ENCODE results near the gene YIF1B. TPM values are rescaled to one million over a fixed set of nuclear protein-coding genes. Genes with fewer than 3 reads are reported as not detected.

Gene YIF1B
- total and polyA plus RNA-seq, 4 donors = 22.0 to 107 (median 53.7) TPM

DNA sequence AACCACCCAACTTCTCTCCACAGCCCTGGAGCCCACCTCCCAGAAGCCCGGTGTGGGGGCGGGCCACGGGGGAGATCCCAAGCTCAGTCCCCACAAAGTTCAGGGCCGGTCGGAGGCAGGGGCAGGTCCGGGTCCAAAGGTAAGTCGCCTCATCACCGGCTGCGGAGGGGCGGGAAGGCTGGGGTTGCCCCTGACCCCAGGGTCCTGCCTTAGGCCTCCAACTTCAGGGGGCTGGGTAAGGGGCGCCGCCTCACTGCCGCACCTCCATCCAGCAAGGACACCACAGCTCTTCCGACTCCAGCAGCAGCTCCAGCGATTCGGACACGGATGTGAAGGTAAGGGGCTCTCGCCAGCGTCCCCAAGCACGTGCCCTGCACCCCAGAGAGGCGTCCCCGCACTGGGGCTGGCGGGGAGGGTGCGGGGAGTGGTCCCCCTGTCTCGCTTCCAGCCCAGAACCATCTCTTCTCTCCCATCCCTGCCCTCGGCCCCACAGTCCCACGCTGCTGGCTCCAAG, 11.3 kb downstream of the YIF1B start:
- Histone ChIP-seq H3K27me3 (ENCODE audit: control insufficient read depth in 3 of 3, insufficient read depth in 3 of 3, low read length in 2 of 3) (no peaks in the 10 kb centered on the region), H3K4me3 (peak overlapping the region; percentile 25), H3K36me3 (ENCODE audit: control insufficient read depth in 4 of 4, insufficient read depth in 4 of 4, low read length in 4 of 4) (peaks cover 0 to 35% (median 10%) of the 10 kb centered on the region in 4 donors), H3K9me3 (ENCODE audit: control insufficient read depth in 4 of 4, insufficient read depth in 3 of 4, low read length in 3 of 4) (no peaks in the 10 kb centered on the region), H3K4me1 (ENCODE audit: control insufficient read depth in 5 of 5, insufficient read depth in 5 of 5, low read length in 5 of 5) (peaks cover 0 to 12% (median 0%) of the 10 kb centered on the region in 5 donors), H3K27ac (ENCODE audit: low read depth in 1 of 2, low read length in 1 of 2) (peak overlapping the region; percentile 38 to 85), H3K9ac (ENCODE audit: insufficient read depth in 1 of 2, low read length in 2 of 2) (no peak overlapping the region)
- TF ChIP-seq, protein P1, sequence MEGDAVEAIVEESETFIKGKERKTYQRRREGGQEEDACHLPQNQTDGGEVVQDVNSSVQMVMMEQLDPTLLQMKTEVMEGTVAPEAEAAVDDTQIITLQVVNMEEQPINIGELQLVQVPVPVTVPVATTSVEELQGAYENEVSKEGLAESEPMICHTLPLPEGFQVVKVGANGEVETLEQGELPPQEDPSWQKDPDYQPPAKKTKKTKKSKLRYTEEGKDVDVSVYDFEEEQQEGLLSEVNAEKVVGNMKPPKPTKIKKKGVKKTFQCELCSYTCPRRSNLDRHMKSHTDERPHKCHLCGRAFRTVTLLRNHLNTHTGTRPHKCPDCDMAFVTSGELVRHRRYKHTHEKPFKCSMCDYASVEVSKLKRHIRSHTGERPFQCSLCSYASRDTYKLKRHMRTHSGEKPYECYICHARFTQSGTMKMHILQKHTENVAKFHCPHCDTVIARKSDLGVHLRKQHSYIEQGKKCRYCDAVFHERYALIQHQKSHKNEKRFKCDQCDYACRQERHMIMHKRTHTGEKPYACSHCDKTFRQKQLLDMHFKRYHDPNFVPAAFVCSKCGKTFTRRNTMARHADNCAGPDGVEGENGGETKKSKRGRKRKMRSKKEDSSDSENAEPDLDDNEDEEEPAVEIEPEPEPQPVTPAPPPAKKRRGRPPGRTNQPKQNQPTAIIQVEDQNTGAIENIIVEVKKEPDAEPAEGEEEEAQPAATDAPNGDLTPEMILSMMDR (IDR thresholded peaks at IDR 0.05; ENCODE audit: control extremely low read depth, extremely low read depth) = no peak
- WGBS, 2 donors = 64 to 83% methylated on average over 27 of the region's 27 CpGs
- no peak for DNase-seq
- peak; percentile 8 for ATAC-seq (ENCODE audit: insufficient read depth, low FRiP score)

DNA sequence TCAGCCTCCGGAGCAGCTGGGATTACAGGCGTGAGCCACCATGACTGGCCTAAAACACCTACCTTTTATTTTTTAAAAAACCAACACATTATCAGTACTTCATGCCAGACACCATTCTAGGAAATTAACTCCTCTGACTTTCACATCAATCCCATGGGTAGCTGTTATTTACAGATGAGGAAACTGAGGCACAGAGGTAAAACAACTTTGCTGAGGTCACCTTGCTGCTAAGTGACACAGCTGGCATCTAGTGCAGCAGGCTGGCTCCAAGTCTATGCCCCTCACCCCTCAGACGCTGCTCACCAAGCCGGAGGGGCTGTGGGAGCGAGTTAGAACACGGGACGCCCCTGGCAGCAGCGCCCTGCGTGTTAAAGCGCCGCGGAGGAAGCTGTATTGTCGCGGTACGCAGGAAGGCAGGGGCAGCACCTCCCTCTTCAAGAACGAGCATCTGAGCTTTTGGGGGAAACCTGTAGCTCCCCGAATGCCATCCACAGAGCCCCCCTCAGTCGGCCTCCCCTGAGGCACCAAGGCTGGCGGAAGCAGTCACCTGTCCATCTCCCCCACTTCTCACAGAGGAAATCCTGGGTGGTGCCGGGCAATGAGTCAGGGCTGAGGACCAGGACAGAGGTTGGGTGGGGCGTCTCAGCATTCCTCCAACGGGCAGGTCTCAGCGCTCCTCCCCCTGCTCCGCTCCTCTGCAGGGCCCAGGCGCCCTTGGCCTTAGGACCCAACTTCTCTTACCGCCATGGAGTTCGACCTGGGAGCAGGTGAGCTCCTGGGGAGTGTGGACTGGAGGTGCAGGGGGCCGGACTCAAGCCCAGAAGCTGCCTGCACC, 12.0 kb downstream of the YIF1B start, which contains the start of gene C19orf33:
TSS of gene C19orf33 (plus strand) at position 735 of the 835 bp plus-strand sequence. CDS start at position 746, 11 bp downstream.
- peak; percentile 70 for ATAC-seq (ENCODE audit: insufficient read depth, low FRiP score)
- H3K9ac ChIP-seq (ENCODE audit: insufficient read depth in 1 of 2, low read length in 2 of 2) = no peak within 1 kb of the TSS

DNA sequence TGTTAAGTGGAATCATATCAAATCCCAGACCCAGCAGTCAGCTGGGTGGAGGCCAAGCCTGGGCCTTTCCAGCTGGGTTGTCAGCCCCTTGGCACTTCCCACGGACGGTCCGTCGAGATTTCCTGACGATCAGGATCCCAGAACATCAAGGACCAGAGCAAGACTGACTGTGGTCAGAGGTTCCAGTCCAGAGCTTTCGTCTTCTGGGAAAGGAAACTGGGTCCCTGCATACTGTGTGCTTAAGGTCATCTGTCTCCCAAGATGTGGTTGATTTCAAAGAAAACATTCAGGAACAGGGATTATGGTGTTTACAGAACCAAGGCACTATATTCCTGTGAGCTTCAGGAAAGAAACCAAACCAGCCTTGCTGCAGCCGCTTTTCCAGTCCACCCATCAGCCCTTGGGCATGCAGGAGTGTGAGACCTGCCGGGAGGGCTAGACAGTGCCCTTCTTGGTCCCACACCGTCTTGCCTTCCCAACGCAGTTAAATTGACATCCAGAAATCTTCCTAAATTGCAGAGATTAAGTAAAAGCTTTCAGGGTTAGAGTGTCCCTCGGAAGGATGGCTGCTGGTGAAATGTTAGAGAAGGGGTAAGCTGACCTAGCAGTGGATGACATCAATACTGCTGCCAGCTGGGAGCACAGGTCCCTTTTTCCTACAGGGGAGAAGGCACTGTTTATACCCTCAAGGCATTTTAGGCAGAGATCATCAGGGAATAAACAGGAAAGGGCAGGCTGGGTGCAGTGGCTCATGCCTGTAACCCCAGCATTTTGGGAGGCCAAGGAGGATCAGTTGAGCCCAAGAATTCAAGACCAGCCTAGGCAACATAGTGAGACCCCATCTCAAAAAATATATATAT, 16.7 kb downstream of the YIF1B start:
- no peaks in the 10 kb centered on the region for H3K36me3 ChIP-seq (ENCODE audit: control insufficient read depth in 4 of 4, insufficient read depth in 4 of 4, low read length in 4 of 4)
- peak overlapping the region in 1 of 2 donors; percentile 38 for H3K27ac ChIP-seq (ENCODE audit: low read depth in 1 of 2, low read length in 1 of 2)
- no peaks in the 10 kb centered on the region for H3K9me3 ChIP-seq (ENCODE audit: control insufficient read depth in 4 of 4, insufficient read depth in 3 of 4, low read length in 3 of 4)
- WGBS, 2 donors = 70 to 74% methylated on average over 11 of the region's 11 CpGs
- no peak overlapping the region for H3K4me3 ChIP-seq
- TF ChIP-seq, protein P1 (IDR thresholded peaks at IDR 0.05; ENCODE audit: control extremely low read depth, extremely low read depth) = no peak
- no peaks in the 10 kb centered on the region for H3K27me3 ChIP-seq (ENCODE audit: control insufficient read depth in 3 of 3, insufficient read depth in 3 of 3, low read length in 2 of 3)
- no peak for ATAC-seq (ENCODE audit: insufficient read depth, low FRiP score)
- peaks cover 0 to 5% (median 0%) of the 10 kb centered on the region in 5 donors for H3K4me1 ChIP-seq (ENCODE audit: control insufficient read depth in 5 of 5, insufficient read depth in 5 of 5, low read length in 5 of 5)
- H3K9ac ChIP-seq (ENCODE audit: insufficient read depth in 1 of 2, low read length in 2 of 2) = no peak overlapping the region
- DNase-seq = no peak

More for the DNA sequence above, 12.0 kb downstream of the YIF1B start, which contains the start of gene C19orf33:
- Histone ChIP-seq H3K36me3 (ENCODE audit: control insufficient read depth in 4 of 4, insufficient read depth in 4 of 4, low read length in 4 of 4) (peaks cover 0 to 28% (median 10%) of the 10 kb centered on the region in 4 donors), H3K4me3 (peak within 1 kb of the TSS; percentile 25), H3K4me1 (ENCODE audit: control insufficient read depth in 5 of 5, insufficient read depth in 5 of 5, low read length in 5 of 5) (peaks cover 0 to 10% (median 0%) of the 10 kb centered on the region in 5 donors), H3K27ac (ENCODE audit: low read depth in 1 of 2, low read length in 1 of 2) (peak within 1 kb of the TSS; percentile 38 to 85), H3K27me3 (ENCODE audit: control insufficient read depth in 3 of 3, insufficient read depth in 3 of 3, low read length in 2 of 3) (no peaks in the 10 kb centered on the region), H3K9me3 (ENCODE audit: control insufficient read depth in 4 of 4, insufficient read depth in 3 of 4, low read length in 3 of 4) (no peaks in the 10 kb centered on the region)
- TF ChIP-seq, protein P1 (IDR thresholded peaks at IDR 0.05; ENCODE audit: control extremely low read depth, extremely low read depth) = no peak
- 31 to 40% methylated on average over 26 to 28 of the region's 28 CpGs for WGBS, 2 donors
- no peak for DNase-seq

All from lung (tissue), 12 donors.